HCEC 1CT (cell line): Measurements from ENCODE around the gene DEDD2.

Source experiments
- DNase-seq: peaks from one replicate; pipeline ENCODE4 v3.0.0-alpha.2; 2017

The DEDD2 gene

DNA sequence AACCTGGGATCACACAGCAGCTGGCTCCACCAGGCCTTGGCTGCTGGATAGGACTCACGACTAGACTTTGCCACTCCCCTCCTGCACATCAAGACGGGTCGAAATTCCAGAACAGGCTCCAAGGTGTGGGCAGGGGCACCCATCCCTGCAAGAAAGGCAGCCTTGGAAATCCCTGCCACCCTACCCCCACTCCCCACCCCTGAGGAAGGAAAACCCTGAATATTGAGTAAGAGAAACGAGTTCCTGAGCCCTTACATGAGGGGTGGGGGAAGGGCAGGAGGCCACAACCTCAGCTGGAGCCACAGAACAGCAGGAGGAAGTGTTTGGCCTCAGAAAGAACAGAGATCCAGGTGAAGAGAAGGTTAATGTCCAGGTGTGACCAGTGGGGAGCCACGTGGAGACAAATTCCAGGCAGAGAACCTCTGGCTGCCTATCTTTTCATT, 20.1 kb downstream of the DEDD2 start:
- no peak for DNase-seq

DNA sequence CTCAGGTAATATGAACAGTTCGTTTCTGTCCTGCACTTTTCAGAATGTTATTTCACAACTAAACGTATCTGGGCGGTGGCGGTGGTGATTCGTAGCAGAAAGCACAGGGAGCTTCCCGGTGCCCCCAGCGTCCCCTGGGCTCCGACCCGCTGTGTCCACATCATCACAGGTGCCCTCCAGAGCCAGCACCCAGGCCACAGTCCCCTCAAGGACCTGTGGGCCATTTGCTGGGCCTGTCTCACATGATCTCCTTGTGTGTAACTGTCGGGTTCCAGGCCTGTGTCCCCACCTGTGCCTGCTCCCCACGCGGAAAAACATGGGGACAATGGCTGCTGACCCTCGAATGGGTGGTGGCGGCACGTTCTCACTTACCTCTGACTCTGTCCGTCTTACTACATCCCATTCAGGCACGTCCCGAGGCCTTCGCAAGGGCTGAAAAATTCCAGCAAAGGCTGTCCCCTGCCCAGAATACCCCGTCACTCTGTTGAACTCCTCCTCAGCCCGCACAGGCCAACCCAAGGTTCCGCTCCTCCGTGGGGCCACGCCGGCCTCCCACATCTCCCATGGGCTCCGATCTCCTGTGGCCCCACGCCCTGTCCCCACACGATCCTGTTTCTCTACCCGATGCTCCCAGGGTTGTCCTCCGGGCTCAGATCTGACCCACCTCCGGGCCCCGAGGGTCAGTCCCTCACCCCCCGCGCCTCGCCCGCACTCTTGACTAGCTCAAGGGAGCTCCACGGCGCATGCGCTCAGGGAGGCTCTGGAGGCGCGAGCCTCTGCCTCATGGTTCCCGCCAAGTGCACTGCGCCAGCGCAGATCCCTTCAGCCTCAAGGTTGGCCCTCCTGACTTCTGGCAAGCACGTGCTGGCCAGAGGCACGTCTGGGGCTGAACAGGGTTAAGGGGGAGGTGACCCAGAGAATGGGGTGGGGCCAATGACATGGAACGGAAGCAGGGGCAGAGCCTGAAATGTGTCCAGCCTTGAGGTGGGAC, 21.2 kb downstream of the DEDD2 start:
- no peak for DNase-seq

DNA sequence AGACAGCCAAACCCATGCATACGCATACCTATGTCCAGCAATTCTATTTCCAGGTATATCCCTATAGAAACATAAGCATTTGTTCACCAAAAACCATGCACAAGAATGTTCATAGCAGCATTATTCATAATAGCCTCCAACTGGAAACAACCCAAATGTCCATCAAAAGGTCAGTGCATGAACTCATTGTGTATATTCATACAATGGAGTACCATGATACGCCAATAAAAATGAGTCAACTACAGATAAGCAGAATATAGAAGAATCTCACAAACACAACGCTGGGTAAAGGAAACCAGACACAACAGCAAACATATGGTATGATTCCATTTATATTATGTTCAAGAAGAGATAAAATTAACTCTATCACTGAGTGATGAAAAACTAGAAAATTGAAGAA, 23.8 kb downstream of the DEDD2 start:
- DNase-seq, result peak; percentile 53

DNA sequence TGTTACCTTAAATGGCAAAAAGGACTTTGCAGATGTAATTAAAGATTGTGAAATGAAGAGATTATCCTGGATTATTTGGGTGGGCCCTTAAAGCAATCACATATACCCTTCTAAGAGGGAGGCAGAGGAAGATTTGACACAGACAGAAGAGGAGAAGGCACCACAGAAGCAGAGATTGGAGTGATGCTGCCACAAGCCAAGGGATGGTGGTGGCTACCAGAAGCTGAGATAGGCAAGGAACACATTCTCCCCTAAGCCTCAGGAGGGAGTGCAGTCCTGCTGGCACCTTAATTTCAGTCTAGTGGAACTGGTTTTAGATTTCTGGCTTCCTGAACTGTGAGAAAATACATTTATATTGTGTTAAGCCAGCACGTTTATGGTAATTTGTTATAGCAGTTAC, 24.2 kb downstream of the DEDD2 start:
- no peak for DNase-seq

DNA sequence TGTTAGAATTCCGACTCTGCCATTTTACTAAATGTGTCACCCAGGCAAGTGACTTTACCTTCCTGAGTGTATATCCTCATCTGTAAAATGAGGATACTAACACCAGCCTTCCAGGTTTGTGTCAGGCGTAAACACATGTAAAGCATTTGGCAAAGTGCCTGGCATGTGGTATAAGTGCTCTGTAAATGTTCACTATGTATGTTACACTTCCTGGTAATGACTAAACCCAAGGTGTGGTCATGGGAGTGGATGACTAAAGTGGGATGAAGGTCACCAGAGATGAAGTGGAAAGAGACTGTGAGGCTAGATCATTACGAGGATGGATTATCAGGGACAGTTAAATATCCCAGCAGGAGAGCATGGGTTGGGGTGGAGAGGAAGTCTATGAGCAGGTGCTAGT, 25.6 kb downstream of the DEDD2 start:
- peak; percentile 92 for DNase-seq

DNA sequence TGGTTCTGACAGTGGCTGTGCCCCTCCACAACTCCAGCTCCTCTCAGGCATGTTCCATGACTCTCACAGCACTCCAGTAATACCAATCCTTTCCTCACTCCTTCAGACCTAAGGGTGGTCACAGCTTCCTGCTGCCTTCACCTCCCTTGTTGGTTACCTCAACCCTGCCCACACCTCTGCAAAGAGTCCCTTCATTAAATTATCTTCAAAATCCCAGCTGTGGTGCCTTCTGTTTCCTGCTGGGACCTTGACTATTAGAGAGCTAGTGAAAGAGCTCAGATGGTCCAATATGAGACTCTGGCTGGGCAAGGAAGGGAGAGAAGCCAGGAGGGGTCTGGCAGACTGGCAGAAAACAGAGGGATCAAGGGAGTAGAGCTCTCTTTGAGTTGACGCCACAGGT, 26.1 kb downstream of the DEDD2 start:
- no peak for DNase-seq

DNA sequence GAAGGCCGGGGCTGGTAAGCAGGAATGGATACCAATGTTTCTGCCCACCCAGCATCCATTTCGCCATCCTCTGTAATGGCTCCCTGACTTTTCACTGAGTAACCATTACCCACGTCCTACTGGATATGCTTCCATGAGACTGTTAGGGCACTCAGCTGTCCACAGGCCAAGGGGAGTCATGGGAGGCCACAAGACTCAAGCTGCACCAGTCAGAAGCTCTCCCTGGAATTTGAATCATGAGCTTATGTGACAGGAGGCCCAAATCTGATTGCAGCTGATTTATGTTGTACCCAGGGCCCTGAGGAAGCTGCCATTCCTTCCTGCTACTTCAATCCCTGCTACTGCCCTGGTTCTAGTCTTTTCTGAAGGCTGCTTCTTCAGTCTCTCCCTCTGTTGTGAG, 28.3 kb downstream of the DEDD2 start:
- DNase-seq, result no peak

DNA sequence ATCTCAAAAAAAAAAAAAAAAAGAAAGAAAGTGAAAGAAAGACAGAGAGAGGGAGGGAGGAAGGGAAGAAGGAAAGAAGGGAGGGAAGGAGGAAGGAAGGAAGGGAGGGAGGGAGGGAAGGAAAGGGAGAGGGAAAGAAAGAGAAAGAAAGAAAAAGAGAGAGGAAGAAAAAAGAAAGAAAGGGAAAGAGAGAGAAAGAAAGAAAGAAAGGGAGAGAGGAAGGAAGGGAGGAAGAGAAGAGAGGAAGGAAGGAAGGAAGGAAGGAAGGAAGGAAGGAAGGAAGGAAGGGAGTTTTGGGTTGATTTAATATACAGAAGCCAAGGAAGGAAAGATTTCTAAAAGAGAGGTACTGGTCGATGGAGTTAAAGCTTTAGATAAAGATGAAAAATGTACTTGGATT, 28.8 kb downstream of the DEDD2 start:
- no peak for DNase-seq

DNA sequence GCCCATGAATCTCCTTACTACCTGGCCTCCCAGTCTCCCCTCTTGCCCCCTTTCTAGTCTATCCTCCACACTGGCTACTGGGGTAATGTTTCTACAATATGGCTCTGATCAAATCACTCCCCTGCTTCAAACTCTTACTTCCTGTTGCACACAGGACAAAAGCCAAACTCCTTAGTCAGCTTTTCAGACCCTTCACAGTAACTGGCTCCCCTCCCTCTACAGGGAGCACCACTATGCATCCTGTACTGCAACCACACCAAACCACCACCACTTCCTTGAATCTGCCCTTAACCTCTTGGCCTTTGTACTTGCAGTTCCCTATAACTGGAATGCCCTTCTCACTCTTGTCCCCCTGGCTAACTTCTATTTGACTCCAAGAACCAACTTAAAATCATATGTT, 32.2 kb downstream of the DEDD2 start:
- DNase-seq, result peak; percentile 35

DNA sequence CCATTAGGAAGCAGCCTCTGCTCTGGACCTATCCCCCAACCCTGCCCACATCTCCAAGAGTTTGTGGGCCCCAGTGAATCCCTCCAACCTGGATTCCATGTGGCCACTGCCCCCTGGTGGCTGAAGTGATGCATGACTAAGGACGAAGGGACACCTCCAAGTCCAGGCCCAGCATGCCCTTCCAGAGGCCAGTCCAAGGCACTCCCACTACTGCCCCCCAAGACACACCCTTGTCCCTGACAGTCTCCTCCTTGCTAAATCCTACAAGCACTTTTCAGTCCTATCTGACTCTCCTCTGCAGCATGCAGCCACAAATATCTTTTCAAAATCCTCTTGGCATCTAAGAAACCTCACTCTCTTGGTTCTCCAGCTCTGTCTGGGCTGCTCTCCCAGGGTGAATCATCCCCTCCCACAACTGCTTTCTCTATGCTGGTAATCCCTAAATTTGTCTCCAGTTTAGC, 33.0 kb downstream of the DEDD2 start:
- DNase-seq, result peak; percentile 84

DNA sequence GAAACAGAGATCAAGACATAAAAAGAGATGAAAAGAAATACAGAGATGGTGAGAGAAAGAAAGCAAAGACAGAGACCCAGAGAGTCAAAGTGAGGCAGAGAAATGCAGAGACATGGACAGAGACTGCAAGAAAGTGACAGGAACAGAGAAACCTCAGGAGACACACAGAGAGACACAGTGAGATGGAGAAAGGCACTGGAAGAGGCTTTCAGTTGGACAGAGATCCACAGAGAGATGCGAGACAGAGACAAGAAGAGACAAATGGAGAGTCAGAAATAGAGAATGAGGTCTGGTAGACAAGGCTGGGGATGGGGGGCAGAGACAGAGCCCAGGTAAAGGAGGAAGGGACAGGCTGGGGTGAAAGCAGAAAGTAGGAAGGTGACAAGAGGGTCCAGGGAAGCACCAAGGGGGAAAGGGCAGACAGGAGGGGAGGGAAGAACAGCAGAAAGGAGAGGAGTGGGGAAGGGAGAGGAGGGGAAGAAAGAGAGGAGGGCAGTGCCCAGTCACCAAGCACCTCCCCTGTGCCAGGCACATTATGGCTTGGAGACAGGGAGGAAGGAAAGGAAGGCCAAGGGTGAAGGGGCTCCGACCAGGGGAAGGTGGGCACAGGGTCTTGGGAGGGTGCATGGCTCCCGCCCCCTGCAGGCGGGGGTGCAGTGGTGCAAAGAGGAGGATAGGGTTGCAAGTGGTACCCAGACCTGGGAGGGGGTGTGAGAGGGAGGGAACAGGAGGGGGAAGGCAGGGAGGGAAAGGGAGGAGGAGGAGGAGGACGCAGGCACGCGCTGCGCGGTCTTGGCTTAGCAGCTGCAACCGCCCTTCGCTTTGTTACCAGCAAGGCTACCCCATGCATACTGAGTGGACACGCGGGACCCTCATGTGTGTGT, 38.4 kb downstream of the DEDD2 start:
- no peak for DNase-seq

DNA sequence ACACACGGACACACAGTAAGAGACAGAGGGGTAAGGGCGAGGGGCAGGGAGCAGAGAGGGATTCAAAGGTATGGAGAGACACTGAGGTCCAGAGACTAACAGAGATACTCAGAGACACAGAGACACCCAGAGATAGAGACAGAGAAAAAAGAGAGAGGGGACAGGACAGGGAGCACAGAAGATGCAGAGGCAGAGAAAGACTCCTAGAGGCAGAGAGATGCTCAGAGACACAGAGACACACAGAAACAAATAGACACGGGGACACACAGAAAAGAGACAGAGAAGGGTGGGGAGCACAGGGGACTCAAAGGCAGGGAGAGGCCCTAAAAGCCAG, 39.8 kb downstream of the DEDD2 start:
- no peak for DNase-seq

DNA sequence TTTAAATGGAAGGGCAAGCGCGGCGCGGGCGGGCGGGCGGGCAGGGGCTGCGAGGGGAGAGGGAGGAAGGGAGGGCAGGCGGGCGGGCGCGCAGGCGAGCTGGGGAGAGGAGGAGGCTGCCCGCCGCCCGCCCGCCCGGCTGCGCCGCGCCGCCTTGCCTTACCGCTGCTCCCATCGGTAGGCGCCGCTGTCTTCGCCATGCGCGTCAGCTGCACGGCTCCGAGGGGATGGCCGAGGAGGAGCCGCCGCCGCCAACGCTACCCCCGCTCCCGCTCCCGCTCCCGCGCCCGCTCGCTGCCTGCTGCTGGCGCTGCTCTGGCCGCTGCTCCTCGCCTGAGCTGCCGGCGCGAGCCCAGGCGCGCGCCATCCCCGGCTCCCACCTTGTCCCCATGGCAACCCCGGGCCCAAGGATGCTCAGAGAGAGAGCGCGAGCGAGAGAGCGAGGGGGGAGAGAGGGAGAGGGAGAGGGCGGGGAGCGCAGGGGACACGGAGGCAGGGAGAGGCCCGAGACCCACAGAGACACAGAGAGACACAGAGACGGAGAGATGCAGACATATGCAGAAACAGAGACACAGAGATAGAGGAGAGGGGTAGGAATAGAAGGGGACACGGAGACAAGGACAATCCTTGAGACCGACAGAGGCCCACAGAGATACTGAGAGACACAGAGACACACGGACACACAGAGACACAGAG, 40.3 kb downstream of the DEDD2 start:
- DNase-seq, result peak; percentile 80

DNA sequence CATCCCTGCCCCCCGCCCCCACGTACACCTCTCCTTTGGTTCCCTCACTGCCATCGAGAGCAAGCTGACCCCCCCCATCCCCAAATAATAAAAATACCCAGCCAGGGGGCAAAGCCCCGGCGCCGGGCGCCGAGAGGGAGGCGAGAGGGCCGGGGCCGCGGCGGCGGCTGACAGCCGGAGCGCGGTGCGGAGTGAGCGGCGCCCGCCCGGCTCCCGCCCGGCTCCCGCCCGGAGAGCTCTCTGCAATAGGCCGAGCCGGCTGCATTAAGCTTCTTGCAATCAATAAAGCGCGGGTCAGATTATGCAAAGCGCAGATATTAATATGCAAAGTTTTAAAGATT, 40.9 kb downstream of the DEDD2 start:
- no peak for DNase-seq

DNA sequence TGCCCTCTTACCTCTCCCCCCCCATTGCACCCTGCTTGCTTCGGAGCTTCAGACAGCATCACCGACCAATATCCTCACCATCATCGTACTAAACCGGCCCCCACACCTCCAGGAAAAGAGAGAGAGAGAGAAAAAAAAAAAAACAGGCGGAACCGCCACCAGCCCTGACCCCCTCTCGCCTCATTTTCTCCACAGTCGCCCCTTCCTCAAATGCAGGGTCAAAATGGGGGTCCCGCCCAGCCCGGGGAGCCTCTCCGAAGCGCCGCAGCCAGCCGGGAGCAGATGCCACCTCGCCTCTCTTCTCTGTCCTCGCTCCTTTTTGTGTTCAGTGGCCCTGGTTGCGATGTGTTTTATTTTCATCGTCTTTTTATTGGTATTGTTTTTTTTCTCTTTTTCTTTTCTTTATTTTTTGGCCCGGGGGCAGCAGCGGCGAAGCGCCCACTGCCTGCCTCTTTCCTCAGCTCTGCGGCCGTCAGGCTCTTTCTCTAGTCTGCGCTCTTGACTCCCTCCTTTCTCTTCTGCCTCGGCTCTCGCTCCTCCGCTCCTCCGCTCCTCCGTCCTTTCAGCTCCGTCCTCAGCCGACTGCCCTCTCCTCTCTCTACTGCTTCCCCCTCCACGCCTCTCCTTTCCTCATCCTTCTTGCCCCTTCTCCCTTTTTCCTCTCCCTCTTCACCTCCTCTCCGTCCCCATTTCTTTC, 41.4 kb downstream of the DEDD2 start:
- no peak for DNase-seq

DNA sequence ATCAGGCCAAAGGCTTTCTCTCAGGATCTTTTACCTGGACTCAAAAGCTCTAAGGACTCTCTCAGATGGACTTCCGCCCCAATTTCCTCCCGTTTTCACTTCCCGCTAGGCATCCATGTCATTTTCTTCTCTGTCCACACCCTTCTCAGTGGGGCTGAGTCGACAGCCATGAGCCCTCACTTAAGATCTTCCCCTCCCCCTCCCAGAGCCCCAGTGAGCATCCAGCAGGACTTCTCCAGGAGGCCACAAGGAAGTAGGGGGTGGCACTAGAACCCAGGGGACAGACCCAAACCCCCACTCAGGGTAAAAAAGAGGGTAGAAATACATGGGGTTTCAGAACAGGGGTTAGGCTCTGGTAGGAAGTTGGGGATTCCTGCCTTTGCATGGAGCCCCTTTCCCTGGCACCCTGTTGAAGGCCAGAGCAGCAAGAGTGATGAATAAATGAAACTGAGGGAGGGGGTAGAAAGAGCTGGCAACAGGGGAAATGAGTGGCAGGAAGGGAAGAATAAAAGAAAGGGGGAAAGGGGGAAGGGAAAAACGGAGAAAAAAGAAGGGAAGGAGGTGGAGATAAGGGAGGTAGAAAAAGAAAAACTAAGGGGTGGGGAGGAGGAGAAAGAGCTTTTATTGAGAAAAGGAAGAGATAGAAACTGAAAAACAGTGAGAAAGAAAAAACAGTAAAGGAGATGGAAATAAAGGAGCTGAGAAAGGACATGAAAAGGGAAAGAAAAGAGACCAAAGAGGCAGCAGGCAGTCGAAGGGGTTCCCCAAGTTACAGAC, 42.3 kb downstream of the DEDD2 start:
- DNase-seq, result no peak

DNA sequence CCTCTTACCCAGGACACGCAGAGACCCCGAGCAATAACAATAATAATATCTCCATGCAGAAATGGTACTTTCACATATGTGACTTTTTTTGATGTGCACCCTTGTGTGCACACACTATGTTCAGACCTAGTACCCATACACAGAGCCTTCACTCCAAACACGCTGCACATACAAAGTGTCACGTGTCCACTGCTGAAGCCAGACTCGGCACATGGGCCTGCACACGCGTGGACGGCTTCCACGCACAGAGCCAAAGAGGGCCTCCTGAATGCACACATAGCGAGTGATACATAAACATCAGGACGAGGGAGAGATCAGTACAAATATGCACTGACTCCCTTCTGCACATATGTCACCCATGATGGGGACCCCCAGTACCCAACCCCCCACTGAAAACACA, 43.3 kb downstream of the DEDD2 start:
- DNase-seq, result no peak

DNA sequence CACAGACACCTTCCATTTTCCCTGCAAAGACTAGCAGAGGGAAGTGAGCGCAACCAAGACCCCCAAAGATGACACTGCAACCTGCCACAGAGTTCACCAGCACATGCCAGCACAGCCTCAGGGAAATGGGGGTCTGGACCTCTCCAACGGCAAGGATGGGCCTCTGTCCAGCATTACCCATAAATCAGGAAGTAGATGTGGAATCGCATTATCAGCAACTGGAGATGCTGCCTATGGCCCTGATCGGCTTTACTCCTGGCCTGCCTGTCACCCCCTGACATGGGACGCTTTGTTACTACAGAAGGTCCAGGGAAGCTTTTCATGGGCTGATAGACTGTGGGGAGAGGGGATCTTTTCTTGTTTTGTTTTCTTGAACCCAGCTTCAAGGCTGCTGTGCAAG, 43.8 kb downstream of the DEDD2 start:
- DNase-seq, result no peak

DNA sequence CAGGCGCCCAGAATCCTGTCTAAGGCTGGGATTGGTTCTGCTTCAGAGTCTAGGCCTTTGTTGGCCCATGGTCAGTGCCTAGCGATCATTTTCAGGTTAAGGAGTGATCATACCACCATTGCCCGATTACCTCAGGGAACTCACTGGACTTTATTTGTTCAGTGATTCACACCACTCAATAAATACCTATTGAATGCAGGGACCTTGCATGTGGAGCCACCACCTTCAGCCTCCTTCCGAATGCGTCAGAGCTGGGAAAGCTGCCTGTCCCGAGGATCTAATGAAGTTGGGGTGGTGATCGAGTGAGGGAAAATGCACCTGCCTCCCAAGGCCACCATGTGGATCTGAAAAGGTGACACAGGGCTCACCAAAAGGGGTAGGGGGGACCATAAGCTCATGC, 45.2 kb downstream of the DEDD2 start:
- DNase-seq, result no peak

DNA sequence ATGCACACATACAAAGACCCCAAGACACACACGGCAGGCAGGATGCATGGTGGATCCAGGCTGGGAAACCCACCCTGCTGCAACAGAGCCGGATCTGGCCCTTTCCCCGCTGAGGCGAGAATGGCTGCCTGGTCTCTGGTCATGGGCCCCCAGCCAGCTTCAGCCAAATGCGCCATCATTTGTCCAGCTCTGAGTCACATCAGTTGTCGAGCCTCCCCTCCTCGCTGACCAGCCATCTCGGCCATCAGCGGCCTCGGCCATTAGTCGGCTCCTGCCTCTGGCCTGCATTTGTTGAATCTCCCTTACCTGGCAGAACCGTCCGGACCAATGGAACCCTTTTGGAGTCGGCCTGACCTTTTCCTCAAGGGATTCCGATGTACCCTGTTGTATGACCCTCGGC, 46.8 kb downstream of the DEDD2 start:
- DNase-seq, result no peak

DNA sequence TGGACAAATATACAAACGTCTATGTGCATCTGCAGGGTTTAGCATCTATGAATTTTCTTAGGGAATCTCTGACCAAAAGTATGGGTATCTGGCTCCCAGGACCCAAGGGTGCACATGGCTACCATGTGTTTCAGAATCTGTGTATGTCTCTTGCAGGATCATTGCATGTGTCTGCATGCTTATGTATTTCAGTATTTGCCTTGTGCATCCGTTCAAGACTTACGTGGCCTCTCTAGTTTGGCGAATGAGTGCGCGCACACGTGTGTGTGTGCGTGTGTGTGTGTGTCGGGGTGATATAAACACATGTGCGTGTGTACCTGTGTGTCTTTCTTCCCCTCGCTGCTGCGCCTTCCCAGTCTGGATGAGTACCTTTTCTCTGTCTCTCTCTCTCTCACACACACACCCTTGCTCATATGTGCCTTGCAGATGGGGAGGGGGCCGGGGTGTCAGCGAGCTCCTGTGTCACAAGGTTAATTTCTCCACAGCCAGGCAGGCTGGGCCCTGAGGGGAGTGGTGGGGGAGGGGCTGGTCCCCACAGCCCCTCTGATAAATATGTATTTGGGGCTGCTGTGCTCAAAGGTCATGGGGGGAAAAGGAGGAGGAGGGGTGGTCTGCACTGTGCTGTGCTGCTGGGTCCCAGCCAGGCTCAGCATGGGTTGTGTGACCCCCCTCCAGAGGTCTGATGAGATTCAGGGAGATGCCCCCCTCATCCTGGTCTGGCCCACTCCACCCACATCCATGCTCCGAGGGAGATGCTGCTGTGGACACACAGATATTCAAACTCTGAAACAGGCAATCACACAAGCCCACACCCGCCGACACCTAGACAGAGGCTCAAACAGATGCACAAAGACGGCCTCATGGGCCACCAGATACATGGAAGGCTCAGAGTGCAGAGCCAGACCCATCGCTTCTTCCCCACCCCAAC, 47.7 kb downstream of the DEDD2 start:
- DNase-seq, result no peak
